ENCODE measurements around the gene CUL4A. TPM values are rescaled to one million over a fixed set of nuclear protein-coding genes. Genes with fewer than 3 reads are reported as not detected.
"Not testable (repeated sequence)": the region's sequence is repeated elsewhere in the genome, so short reads cannot be mapped to it uniquely, and the experiment has no call there.

CUL4A gene
- total RNA-seq, 1 experiment from 2014 or later, result 83.4 TPM

DNA sequence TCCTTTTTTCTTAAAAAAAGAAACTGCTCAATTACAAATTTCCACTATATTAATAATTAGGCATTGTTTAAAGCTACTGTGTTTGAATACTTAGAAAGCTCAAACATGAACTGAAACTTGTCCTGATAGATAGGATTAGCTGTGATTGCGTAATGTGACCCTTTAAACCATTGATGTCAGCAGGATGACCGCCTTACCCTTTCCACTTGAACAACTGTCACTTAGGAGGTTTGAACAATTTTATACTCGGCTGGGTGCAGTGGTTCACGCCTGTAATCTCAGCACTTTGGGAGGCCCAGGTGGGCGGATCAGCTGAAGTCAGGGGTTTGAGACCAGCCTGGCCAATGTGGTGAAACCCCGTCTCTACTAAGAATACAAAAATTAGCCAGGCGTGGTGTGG lies 90.5 kb downstream of the CUL4A start:
- in situ Hi-C loops (cut with HindIII; ENCODE audit: low pct_unique_long_range_greater_than_20kb, low sequenced_read_pairs), result no loop called here
- peak; percentile 14 for DNase-seq (ENCODE audit: low read depth)

DNA sequence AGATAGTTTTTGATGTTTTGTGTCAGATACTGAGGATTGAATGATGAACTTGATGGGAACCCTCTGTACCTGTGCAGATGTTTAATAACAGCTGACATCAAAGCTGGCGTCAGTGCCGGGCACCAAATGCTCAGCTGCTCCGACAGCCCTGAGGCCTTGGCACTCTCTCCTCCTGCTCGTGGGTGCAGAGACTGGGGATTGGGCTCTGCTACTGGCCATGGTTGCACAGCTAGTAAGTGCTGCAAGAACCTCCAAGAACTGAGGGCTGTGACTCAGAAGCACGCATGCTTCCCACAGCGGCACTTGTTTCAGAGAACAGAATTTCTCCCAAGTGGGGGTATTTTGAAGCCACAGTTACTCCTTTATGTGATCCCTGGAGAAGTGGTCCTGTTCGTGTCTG lies 93.6 kb downstream of the CUL4A start:
- in situ Hi-C loops (cut with HindIII; ENCODE audit: low pct_unique_long_range_greater_than_20kb, low sequenced_read_pairs), result no loop called here
- no peak for DNase-seq (ENCODE audit: low read depth)

DNA sequence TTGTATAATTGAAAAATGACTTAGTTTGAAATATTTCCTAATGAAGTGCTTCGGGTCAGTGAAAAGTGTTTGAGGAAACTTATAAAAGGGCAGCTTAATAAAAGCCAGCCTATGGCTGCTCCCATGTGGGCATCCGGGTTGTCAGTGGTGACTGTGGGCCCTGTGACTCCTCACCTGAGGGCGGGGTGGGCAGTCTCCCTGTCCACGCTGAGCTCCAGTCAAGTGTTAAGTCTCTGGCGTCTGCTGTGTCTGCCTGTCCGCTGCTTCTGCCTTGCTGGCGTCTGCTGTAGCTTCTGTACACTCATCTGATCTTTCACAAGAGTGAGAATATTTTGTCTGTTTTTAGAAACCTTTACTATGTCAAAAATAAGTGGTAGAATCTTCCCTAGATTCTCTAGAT lies 94.7 kb downstream of the CUL4A start:
- in situ Hi-C loops (cut with HindIII; ENCODE audit: low pct_unique_long_range_greater_than_20kb, low sequenced_read_pairs), result no loop called here
- DNase-seq (ENCODE audit: low read depth), result peak; percentile 12

GRCh38 chr13:113305208-113305607 lies 95.8 kb downstream of the CUL4A start:
- DNase-seq (ENCODE audit: low read depth), result peak; percentile 27
- in situ Hi-C loops (cut with HindIII; ENCODE audit: low pct_unique_long_range_greater_than_20kb, low sequenced_read_pairs), result no loop called here

DNA sequence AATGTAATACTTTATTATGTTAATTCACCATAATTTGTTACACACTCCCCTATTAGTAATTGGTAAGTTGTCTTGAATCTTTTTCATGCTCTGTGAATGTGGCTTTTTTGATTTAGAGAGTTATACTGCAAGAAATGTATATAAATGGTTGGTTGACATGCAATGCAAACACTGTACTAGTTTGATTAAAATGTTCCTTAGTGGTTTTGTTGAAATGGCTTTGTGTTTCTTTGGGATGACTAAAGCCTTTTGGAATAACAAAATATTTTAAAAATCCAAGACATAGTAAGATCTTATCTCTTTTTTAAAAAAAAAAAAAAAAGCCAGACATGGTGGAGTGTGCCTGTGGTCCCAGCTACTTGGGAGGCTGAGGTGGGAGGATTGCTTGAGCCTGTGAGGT lies 98.1 kb downstream of the CUL4A start:
- in situ Hi-C loops (cut with HindIII; ENCODE audit: low pct_unique_long_range_greater_than_20kb, low sequenced_read_pairs), result no loop called here
- DNase-seq (ENCODE audit: low read depth), result no peak

DNA sequence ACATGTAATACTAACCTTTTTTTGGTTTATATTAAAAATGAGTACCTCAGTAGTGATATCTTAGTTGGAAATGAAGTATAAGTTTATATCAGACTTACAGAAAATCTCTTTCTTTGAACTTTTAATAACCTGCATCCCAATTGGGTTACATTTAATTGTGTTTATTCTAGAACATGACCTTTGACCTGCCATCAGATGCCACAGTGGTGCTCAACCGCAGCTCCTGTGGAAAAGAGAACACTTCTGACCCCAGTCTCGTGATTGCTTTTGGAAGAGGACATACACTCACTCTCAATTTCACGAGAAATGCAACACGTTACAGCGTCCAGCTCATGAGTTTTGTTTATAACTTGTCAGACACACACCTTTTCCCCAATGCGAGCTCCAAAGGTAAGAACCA lies 100.1 kb downstream of the CUL4A start:
- DNase-seq (ENCODE audit: low read depth), result no peak
- in situ Hi-C loops (cut with HindIII; ENCODE audit: low pct_unique_long_range_greater_than_20kb, low sequenced_read_pairs), result no loop called here

DNA sequence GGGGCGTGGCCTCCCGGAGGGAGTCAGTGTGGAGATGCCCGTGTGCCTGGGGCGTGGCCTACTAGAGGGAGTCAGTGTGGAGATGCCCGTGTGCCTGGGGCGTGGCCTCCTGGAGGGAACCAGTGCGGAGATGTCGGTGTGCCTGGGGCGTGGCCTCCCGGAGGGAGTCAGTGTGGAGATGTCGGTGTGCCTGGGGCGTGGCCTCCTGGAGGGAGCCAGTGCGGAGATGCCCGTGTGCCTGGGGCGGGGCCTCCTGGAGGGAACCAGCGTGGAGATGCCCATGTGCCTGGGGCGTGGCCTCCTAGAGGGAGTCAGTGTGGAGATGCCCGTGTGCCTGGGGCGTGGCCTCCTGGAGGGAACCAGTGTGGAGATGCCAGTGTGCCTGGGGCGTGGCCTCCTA lies 104.7 kb downstream of the CUL4A start:
- peak; percentile 92 for DNase-seq (ENCODE audit: low read depth)
- in situ Hi-C loops (cut with HindIII; ENCODE audit: low pct_unique_long_range_greater_than_20kb, low sequenced_read_pairs), result not testable (repeated sequence)

- peak; percentile 95 for DNase-seq (ENCODE audit: low read depth)
- in situ Hi-C loops (cut with HindIII; ENCODE audit: low pct_unique_long_range_greater_than_20kb, low sequenced_read_pairs), result not testable (repeated sequence)
Measured at GRCh38 chr13:113314895-113315470, 105.6 kb downstream of the CUL4A start.

DNA sequence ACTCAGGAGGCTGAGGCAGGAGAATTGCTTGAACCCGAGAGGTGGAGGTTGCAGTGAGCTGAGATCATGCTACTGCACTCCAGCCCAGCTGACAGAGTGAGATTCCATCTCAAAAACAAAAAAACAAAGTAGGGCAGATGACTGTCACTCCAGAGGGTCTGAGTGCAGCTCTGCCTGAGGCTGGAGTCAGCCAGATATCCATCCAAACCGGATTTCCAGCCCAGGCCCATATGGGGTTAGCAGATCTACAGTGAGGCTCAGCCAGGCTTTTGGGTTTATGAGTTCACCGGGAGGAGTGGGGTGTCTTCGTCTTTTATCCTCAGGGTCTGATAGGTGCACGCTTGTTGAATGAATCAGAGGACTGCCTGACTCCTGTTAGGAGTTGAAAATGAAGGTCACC lies 106.6 kb downstream of the CUL4A start:
- DNase-seq (ENCODE audit: low read depth), result no peak
- in situ Hi-C loops (cut with HindIII; ENCODE audit: low pct_unique_long_range_greater_than_20kb, low sequenced_read_pairs), result no loop called here

Other genes starting within 250 kb of the CUL4A start
- gene MCF2L, start 240.4 kb upstream of the CUL4A start, total RNA-seq (2014; rRNA removed; shearing (Covaris generic); ENCODE audit: low replicate concordance), result 3.0 and 3.4 TPM in 2 replicates
- gene F7, start 103.8 kb upstream of the CUL4A start, total RNA-seq (2014; rRNA removed; shearing (Covaris generic); ENCODE audit: low replicate concordance), result not detected in 2 replicates
- gene F10, start 86.8 kb upstream of the CUL4A start, total RNA-seq (2014; rRNA removed; shearing (Covaris generic); ENCODE audit: low replicate concordance), result not detected in 2 replicates
- not detected in 2 replicates for gene PROZ, start 51.0 kb upstream of the CUL4A start, total RNA-seq (2014; rRNA removed; shearing (Covaris generic); ENCODE audit: low replicate concordance)
- gene PCID2, start 944 bp upstream of the CUL4A start, total RNA-seq (2014; rRNA removed; shearing (Covaris generic); ENCODE audit: low replicate concordance), result 60.9 and 76.2 TPM in 2 replicates
- gene LAMP1, start 87.6 kb downstream of the CUL4A start, total RNA-seq (2014; rRNA removed; shearing (Covaris generic); ENCODE audit: low replicate concordance), result 114 and 155 TPM in 2 replicates
- 3.5 and 12.9 TPM in 2 replicates for gene GRTP1, start 154.5 kb downstream of the CUL4A start, total RNA-seq (2014; rRNA removed; shearing (Covaris generic); ENCODE audit: low replicate concordance)
- gene ADPRHL1, start 243.9 kb downstream of the CUL4A start, total RNA-seq (2014; rRNA removed; shearing (Covaris generic); ENCODE audit: low replicate concordance), result 21.4 and 28.4 TPM in 2 replicates

Measured in Caki2 (cell line).